OCI-M2 (cell line): Measurements from ENCODE around the gene CNTF.

Experiments used
- DNase-seq: peaks from one replicate; lab custom pipeline; 2025; ENCODE audit not compliant: unreplicated experiment; lab: John Stamatoyannopoulos, UW

Gene CNTF

GRCh38 chr11:58606930-58607714 lies 15.3 kb upstream of the CNTF start:
- no peak for DNase-seq

- no peak for DNase-seq
Measured at GRCh38 chr11:58608331-58608730, 14.1 kb upstream of the CNTF start.

GRCh38 chr11:58609723-58610122 lies 12.7 kb upstream of the CNTF start:
- DNase-seq: no peak

GRCh38 chr11:58613228-58613627 lies 9.2 kb upstream of the CNTF start:
- DNase-seq: no peak

GRCh38 chr11:58615559-58615958 lies 6.9 kb upstream of the CNTF start:
- DNase-seq: no peak

- no peak for DNase-seq
Measured at GRCh38 chr11:58616594-58616993, 5.9 kb upstream of the CNTF start.

- DNase-seq: no peak
Measured at GRCh38 chr11:58617976-58618557, 4.4 kb upstream of the CNTF start.

- no peak for DNase-seq
Measured at GRCh38 chr11:58621586-58622262, 741 bp upstream of the CNTF start.

GRCh38 chr11:58625086-58625485 lies 2.6 kb downstream of the CNTF start:
- no peak for DNase-seq

GRCh38 chr11:58625826-58626460 lies 3.5 kb downstream of the CNTF start:
- DNase-seq: no peak

- DNase-seq: no peak
Measured at GRCh38 chr11:58626934-58627483, 4.5 kb downstream of the CNTF start.

GRCh38 chr11:58628446-58628845 lies 6.0 kb downstream of the CNTF start:
- DNase-seq: no peak

- DNase-seq: no peak
Measured at GRCh38 chr11:58629857-58630256, 7.4 kb downstream of the CNTF start.

GRCh38 chr11:58631378-58631777 lies 8.9 kb downstream of the CNTF start:
- DNase-seq: no peak

GRCh38 chr11:58632510-58632909 lies 10.0 kb downstream of the CNTF start:
- DNase-seq: no peak

GRCh38 chr11:58636587-58636986 lies 14.1 kb downstream of the CNTF start:
- DNase-seq: no peak

GRCh38 chr11:58637371-58637770 lies 14.9 kb downstream of the CNTF start:
- no peak for DNase-seq

- no peak for DNase-seq
Measured at GRCh38 chr11:58639103-58639502, 16.6 kb downstream of the CNTF start.

GRCh38 chr11:58639669-58640068 lies 17.2 kb downstream of the CNTF start:
- no peak for DNase-seq

GRCh38 chr11:58640386-58641023 lies 18.0 kb downstream of the CNTF start:
- DNase-seq: no peak

GRCh38 chr11:58641341-58641740 lies 18.9 kb downstream of the CNTF start:
- no peak for DNase-seq
